H1 (cell line): Measurements from ENCODE around the gene MCF2L2. TPM values are rescaled to one million over a fixed set of nuclear protein-coding genes. Genes with fewer than 3 reads are reported as not detected.

Experiments
- BCL11A ChIP-seq, 2 experiments: IDR thresholded peaks; one replicate each; pipeline ENCODE4 v1.6.1; 2011; ENCODE audit warnings: low read depth in 2 of 2, low read length in 2 of 2, mild to moderate bottlenecking in 2 of 2
- EGR1 ChIP-seq: IDR thresholded peaks from 2 replicates; pipeline ENCODE4 v1.6.1; 2011; ENCODE audit warnings: low read depth, low read length, borderline replicate concordance
- EZH2 ChIP-seq: fragments of 200-600 bp; sonication (generic); IDR thresholded peaks from 2 replicates; pipeline ENCODE4 v1.7.1; 2012; ENCODE audit warnings: low read depth, mild to moderate bottlenecking, moderate library complexity, low read length, inconsistent platforms; ENCODE audit not compliant: severe bottlenecking
- GABPA ChIP-seq: IDR thresholded peaks from 2 replicates; pipeline ENCODE4 v1.6.1; 2011; ENCODE audit warnings: mild to moderate bottlenecking, low read length, moderate library complexity, borderline replicate concordance; ENCODE audit not compliant: insufficient read depth
- JUN ChIP-seq: IDR thresholded peaks from 2 replicates; pipeline ENCODE4 v1.6.1; 2011; ENCODE audit warnings: low read depth, mild to moderate bottlenecking, improper control_type of control experiment, low read length
- SUZ12 ChIP-seq: fragments of 200-600 bp; sonication (generic); IDR thresholded peaks from 2 replicates; pipeline ENCODE4 v1.6.1; 2012; ENCODE audit warnings: mild to moderate bottlenecking, inconsistent platforms, low read length, moderate library complexity, mixed read lengths
- polyA plus RNA-seq, 7 experiments: library from polyadenylated mRNA; depleted of rRNA in 3 of 7; stranded (reverse) in 5 of 7; unstranded in 2 of 7; fragments of >200 nt in 5 of 7; fragments of 200-250 nt in 2 of 7; gene quantifications; 1 replicate in 5 of 7; 2 replicates in 1 of 7; 4 replicates in 1 of 7; pipeline versions ENCODE4 v1.2.1 to v1.2.3, GENCODE V29; 2011 to 2013; ENCODE audit warnings: missing spikeins in 2 of 7, mixed read lengths in 2 of 7
- small RNA-seq: library from polyadenylated mRNA; stranded (forward); fragments of <200 nt; extraction: miRNeasy Mini kit (QIAGEN cat#:217004); gene quantifications from one replicate; pipeline ENCODE3, GENCODE V24; 2013; ENCODE audit not compliant: insufficient read depth
- total RNA-seq: library from RNA; stranded (reverse); fragmentation: NEBNext Ultra II Directional; extraction: Animal tissue kit (Norgen Biotek cat#: 25700); gene quantifications from 2 replicates; pipeline ENCODE4 v1.2.1, GENCODE V29; 2021

Gene MCF2L2
- total and polyA plus RNA-seq, 2 of the 8 experiments (the other 6 are each of a cell fraction or from before 2014, with no cell fraction given), result 4.1 to 13.7 TPM

DNA sequence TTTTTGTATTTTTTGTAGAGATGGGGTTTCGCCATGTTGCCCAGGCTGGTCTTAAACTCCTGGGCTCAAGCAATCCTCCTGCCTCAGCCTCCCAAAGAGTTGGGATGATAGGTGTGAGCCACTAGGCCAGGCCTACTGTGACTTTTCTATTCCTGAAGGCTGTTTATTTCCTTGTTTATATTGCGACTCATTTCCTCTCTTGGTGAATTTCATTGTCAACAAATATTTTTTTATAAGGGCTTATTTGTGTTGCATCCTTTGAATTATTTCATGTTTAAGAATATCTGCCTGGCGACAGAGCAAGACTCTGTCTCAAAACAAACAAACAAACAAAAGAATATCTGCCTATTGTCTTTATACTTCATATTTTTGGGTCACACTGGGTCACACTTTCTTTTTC, 299.7 kb downstream of the MCF2L2 start (continued):
- no peak for TF ChIP-seq EGR1
- TF ChIP-seq EZH2, result no peak
- TF ChIP-seq GABPA, result no peak
- no peak for TF ChIP-seq JUN
- TF ChIP-seq SUZ12, result no peak
- no peak for TF ChIP-seq BCL11A (IDR thresholded peaks at IDR 0.05; ENCODE audit: low read depth in 2 of 2, low read length in 2 of 2)

Small RNA genes within 50 kb of the gene (small RNA-seq; reads per million reads assigned to genes)
- not detected for gene RF00092
- gene RF00394, result not detected
- gene RF01241, result not detected
- gene RNA5SP151, result not detected
- 11.8 reads per million, percentile 85 among the genes with 10 or more reads in this experiment for gene SNORA63D

Other genes with a start within 250 kb of the MCF2L2 start
- gene B3GNT5, start 175.4 kb downstream of the MCF2L2 start, total RNA-seq, result 8.0 and 9.7 TPM in 2 replicates
- gene B3GNT5, start 175.4 kb downstream of the MCF2L2 start, polyA plus RNA-seq (2011; rRNA removed), result 1.7 and 2.4 TPM in 2 replicates
- not detected in 2 replicates for gene KLHL6, start 127.1 kb upstream of the MCF2L2 start, total RNA-seq
- 0.05 and 0.08 TPM in 2 replicates for gene KLHL6, start 127.1 kb upstream of the MCF2L2 start, polyA plus RNA-seq (2011; rRNA removed)
- 33.5 and 36.2 TPM in 2 replicates for gene KLHL24, start 207.0 kb upstream of the MCF2L2 start, total RNA-seq
- 11.2 and 12.5 TPM in 2 replicates for gene KLHL24, start 207.0 kb upstream of the MCF2L2 start, polyA plus RNA-seq (2011; rRNA removed)